Stimulated activated CD4-positive, alpha-beta T cell treated with anti-CD3 and anti-CD28 coated beads, Interleukin-4, amount 100 ng/mL, for 4 hours (primary cell): Measurements from ENCODE around the gene CERS5.
A peak's percentile ranks its signal among the peaks of the same experiment; 100 is the strongest.

Experiments used
- DNase-seq, 2 experiments: peaks; one replicate each; pipeline ENCODE4 v3.0.0-alpha.2; 2020

CERS5 gene

DNA sequence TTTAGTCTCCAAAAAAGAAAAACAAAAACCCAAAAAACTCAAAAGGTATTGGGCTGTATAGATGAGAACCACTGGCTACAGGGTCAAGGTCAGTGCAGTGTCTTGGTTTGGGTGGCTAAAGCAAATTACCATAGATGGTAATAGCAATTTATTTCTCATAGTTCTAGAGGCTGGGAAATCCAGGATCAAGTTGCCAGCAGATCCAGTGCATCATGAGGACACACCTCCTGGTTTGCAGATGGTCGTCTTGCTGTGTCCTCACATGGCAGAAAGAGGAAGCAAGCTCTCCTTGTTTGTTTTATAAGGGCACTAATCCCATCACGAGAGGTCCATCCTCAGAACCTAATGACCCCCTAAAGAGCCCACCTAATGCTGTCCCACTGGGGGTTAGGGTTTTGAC lies 44.0 kb downstream of the CERS5 start:
- DNase-seq = no peak

DNA sequence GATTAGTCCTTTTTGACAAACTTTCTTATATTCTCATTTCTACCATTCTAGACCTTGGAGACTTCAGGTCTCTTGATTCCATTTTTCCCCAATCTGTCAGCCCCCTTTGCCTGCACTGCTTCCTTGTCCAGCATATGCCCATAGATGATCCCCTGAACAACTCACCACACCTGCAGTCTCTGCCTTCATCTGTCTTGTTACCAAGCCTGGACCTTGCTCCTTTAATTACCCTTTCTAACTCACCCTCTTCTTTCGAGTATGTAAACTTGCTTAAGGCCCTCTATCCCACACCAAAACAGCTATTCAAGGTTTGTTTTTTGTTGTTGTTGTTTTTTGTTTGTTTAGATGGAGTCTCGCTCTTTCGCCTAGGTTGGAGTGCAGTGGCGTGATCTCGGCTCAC lies 45.5 kb downstream of the CERS5 start:
- DNase-seq = no peak

DNA sequence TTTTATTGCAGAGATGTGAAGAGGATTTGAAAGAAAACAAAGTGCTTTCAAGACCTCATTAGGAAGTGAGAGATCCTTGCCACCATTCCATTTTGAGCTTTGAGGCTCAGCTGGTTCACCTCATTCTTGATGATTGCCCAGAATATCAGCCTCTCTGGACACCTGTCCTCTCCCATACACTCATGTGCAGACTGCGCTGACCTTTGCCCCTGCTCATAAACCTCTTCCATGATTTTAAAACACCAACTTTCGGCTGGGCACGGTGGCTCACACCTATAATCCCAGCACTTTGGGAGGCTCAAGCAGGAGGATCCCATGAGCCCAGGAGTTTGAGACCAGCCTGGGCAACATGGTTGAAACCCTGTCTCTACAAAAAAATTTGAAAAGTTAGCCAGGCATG lies 46.2 kb downstream of the CERS5 start:
- no peak for DNase-seq

DNA sequence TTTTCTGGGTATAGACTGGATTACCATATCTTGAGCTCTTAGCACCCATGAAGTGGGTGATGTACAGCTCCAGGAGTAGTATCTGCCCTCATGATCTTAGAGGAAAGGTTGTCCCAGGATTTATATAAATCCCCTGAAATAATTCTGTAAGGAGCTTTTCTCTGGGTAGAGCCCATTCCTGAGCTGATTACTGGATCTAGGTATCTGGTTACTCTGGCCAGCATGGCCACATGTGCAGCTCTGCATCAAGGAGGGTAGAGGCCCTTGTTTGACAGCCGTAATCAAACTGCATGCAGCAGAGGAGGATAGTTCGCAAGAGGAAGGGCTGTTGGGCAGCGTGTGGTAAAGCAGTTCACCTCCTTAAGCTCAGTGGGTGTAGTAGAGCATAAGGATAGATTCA lies 46.6 kb downstream of the CERS5 start:
- no peak for DNase-seq

DNA sequence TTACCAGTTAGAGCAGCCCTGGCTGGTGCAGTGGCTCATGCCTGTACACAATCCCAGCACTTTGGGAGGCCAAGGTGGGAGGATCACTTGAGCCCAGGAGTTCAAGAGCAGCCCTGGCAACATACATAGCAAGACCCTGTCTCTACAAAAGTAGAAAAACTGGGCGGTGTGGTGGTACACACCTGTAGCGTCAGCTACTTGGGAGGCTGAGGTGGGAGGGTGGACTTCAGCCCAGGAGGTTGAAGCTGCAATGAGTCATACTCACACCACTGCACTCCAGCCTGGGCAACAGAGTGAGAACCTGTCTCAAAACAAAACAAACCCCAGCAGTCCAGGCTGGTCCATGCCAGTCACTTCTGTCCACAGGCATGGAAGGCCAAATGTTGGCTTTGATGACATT lies 47.8 kb downstream of the CERS5 start:
- DNase-seq = no peak

DNA sequence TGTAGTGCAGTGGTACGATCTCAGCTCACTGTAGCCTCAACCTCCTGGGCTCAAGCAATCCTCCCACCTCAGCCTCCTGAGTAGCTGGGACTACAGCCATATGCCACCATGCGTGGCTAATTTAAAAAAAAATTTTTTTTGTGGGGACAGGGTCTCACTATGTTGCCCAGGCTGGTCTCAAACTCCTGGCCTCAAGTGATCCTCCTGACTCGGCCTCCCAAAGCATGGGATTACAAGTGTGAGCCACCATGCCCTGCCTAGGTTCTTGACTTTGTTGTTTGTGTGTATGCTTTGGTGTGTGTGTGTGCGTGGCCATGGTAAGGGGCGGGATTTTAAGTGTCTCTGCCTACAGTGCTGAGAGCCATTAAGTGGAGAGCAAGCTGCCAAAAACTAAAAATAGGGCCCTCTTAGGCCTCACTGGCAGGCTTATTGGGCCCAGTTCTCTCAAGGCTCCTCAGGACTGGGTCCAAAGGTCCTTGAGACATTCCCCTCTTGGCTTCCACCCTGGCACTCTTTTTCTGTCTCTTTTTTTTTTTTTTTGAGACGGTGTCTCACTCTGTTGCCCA lies 50.0 kb downstream of the CERS5 start:
- DNase-seq = no peak

DNA sequence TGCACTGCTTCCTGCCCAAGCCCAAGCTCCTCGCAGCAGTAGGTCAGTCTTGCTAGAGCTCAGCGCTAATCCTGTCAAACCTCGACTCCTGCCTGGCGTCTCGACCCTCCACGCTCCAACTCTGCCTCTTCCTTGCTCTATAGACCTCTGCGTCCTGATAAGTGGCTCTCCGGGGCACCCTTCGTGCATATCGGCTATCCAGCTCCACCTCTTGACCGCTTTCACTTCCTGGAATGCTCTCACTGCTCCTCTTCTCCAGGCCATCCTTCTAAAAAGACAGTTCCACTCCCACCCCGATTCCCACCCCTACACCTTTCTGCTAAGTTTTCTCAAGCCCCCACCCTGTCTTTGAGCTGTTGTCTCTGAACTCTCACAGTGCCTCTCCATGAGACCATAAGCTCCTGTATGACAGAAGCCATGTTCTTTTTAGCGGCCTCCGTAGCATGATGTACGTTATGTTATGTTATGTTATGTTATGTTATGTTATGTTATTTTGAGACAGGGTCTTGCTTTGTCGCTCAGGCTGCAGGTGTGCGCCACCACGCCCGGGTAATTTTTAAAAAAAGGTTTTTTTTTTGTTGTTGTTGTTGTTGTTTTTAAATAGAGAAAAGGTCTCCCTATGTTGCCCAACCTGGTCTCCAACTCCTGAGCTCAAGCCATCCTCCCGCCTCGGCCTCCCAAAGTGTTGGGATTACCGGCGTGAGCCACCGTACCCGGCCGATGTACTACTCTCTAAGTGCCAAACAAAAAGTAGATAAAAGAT lies 54.5 kb downstream of the CERS5 start:
- no peak for DNase-seq

DNA sequence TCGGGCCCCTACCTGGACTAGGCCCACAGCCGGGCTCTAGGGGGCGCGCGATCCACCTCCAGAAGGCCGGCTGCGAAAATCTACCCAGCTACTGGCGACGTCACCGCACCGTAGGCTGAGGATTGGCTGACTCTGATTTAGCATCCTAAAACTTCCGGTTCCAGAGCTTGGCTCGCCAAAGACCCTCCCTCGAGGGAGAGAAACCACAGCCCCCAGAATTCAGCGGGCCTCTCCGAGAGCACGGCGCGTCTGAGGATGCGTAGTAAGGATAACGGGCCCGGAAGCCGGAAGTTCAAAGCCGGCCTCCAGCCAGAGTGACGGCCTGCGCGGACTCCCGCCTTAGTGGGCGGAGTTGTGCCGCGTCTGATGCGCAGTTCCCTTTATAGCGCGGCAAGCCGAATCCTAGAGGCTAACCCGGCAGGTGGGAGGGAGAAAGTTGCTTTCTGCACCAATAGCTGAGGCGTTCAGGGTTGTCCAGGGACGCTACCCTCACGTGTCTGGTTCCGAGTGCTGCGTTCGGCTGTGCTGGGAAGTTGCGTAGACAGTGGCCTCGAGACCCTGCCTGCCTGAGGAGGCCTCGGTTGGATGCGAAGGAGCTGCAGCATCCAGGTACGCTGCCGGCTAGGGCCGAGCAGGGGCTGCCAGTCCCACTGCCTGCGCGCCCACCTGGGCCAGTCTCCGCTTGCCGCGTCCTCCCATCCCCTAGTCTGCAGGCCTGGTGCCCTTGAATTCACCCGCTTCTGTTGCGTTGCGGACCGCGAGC lies 55.3 kb downstream of the CERS5 start, which contains the start of gene COX14:
Gene COX14, plus strand, starts transcription at position 544 of the 763 bp plus-strand sequence. CDS start 7,808 bp downstream, outside the sequence.
- peak; percentile 98 to 99 for DNase-seq

DNA sequence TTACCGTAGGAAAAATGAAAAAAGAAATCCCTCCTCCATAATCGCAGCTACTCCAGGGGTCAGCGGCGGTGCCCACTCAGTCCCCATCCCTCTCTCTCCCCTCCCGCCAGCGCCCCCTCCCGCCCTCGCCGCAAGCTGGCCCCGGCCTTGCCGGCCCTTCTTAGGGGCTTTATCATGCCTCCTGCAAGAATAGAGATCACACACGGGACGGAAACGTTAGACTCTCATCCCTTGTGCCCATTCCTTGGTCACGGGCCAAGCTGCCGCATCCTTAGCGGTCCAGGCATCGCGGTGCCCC lies 55.8 kb downstream of the CERS5 start:
- DNase-seq = no peak

DNA sequence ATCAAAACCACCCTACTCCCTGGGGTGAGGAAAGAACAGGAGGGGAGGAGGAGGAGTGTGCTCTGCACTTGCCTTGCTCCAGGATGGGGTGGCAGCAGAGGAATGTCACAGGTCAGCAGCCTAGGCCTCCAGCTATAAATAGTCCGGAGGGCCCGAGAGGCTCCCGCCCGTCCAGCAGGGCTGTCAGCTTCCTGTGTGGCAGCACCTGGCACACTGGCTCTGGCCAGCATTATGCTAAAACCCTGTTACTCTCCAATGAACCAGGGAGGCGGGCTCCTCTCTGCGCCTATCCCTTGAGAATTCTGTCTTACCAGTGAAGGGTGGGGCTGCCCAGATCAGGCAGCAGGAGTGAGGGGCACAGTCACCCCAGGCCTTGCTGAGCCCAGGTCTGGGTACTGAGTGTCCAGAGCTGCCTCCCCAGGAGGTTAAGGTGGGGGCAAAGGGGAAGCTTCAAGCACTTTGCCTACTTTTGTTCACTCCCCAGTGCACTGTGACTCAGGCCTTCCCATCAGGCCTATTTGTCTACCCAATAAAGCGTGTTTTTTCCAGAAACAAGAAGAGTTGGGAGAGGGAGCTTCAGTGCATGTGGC lies 56.3 kb downstream of the CERS5 start:
- peak in 1 of 2 experiments; percentile 3 for DNase-seq

DNA sequence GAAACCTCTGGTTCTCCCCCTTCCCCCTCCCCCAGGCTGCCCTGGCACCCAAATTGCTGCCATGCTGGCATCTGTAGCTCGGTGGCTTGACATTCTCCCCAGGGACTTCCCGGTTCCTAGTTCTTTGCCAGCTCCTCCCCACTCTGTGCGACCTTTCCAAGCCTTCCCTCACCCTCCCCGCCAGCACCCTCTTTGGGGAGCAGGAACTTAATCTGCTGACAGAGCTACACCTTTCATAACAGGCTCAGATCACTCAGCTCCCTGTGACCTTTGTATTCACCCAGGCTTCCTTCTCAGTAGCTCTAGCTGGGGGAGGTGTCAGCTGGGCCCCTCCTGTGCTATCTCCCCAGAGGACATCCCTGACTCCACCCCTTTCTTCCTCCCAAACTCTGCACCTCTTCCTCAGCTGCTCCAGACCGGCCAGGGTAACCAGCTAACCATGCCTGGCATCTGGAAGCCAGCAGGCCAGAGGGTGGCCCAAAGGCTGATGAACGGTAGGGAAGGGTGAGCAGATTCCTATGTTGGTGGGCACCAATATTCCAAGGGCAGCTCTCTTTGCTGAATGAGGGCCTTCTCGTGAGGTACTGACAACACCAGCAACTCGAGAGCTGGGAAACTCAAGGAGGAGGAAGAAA lies 56.9 kb downstream of the CERS5 start:
- DNase-seq = no peak

DNA sequence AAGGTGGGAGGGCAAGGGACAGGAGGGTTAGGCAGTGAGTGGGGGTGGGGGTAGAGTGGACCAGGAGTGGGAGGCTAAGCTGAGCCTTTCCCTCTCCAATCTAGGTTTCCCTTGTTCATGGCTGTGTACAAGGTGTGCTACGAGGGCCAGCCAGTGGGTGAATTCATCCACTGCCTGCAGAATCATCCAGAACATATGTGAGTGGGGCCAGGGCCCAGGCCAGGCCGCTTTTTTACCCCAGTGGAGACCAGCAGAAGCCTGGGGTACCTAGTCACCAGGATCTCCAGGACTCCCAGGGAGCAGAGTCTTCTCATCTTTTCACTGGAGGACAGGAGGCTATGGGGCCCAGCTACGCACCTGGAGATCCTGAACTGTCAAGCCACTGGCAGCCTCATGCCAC lies 57.9 kb downstream of the CERS5 start:
- DNase-seq = no peak

DNA sequence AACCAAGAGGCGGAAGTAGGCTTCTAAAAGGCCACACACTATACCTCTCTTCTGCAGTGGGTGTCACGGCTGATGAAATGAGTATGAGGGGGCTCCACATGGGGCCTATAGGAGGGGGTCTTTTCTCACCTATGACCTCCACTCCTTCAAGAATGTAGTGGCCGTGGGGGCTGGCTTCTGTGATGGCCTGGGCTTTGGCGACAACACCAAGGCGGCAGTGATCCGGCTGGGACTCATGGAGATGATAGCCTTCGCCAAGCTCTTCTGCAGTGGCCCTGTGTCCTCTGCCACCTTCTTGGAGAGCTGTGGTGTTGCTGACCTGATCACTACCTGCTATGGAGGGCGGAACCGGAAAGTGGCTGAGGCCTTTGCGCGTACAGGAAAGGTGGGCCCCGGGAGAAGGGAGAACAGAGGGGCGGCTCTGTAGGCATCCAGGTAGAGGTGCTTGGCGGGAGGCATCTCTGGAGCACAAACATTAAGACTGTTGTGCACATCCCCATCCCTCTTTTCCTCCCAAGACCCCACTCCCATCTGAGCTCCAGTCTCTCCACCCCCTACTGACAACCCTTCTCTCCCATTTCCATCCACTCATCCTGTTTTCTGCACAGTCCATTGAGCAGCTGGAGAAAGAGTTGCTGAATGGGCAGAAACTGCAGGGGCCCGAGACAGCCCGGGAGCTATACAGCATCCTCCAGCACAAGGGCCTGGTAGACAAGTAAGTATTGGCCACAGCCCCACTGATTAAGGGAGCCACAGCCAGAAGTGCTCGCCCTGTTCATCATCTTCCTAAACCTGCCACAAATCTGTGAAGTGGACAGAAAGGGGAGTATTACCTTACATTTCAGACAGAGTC lies 59.5 kb downstream of the CERS5 start:
- no peak for DNase-seq

DNA sequence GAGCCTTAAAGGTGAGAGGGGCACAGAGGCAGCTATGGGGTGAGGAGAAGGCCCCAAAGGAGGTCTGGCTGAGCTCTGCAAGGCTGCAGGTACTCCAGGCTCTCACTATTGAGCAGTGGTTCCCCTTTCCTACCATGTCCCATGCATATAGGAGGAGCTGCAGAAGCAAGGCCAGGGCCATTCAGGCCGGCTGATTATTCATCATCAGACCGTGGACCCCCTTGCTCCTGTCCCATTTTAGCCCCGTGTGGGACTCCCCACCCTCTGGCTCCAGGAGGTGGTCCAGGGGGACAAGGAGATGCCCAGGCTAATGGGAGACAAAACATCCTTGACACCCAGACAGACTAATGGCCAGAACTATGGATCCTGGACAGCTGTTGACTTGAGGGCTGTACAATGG lies 60.3 kb downstream of the CERS5 start:
- DNase-seq = no peak

DNA sequence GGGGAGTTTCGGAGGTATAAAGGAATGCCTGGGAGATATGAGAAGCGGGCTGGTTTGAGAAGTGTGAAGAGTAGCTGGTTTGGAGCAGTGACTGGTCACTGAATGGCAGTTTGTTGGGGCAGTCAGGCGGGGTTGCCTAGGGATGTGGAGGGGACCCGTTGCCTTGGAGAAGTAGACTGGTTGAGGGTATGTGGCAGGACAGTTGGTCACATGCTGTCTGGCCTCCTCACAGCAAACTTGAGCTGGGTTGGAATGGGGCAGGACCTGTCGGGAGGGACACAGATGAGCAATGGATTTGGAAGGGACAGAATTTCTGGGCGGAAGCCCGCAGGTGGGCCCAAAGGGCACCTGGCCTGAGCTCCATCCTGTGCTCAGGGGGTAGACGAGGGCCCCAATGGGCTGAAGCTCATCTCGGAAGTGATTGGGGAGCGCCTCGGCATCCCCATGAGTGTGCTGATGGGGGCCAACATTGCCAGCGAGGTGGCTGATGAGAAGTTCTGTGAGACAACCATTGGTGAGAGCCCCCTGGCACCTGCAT lies 61.2 kb downstream of the CERS5 start:
- no peak for DNase-seq

DNA sequence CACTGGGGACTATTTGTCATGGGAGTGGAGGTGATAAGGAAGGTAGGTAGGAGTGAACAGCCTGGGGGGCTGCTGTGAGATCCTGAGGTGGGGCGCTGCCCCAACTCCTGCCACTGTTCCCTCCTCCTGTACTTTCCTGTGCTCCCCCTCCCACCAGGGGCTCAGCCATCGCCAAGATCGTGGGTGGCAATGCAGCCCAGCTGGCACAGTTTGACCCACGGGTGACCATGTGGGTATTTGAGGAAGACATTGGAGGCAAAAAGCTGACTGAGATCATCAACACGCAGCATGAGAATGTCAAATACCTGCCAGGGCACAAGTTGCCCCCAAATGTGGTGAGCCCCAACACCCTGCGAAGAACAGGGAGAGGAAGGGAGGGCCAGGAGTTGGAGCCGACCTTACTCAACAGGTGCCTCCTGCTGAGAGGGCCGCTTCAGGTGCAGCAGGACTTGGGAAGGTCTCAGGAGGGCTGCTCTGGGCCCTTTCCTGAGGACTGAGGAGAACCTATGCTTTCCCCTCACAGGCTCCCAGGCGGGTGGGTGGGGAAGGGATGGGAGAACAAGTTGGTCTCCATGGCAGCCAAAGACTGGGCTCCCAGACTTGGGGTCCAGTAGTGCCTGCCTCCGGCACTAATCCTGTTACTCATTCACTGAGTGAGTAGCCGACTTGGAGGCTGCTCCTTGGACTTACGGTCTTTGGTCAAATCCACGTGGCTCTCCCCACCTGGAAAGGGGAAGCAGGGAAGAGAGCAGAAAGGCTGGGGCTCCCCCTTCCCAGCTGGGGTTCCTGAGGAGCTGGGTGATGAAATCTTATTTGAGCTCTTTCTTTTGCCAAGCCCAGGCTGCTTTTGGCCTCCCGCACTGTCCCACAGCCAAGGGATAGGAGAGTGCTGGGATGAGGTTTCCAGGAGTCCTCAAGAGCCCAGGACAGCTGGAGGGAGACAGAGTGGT lies 62.5 kb downstream of the CERS5 start:
- DNase-seq = no peak

DNA sequence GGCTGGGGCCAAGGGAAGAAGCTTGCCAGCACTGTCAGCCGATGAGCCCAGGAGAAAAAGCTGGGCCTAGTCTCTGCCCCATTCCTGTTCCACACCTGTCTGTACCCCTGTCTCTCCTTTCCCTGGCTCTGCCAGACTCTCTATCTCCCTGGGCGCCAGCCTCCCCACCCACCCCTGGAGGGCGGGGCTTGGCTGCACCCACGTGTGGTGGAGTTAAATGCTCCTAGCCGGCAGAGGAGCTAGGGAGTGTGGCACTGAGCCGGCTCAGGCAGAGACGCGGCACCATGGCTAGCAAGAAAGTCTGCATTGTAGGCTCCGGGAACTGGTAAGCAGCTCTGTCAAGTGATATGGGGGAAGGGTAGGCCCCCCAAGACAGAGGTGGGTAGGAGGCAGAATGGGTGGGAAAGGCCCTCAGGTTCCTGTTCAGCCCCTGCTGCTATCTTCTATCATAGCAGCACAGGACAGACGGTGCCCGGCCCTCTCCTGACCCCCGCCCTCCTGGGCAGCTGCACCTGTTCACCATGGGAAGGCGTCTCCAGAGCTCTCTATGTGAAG lies 63.3 kb downstream of the CERS5 start, which contains the start of gene GPD1:
Gene GPD1, plus strand, starts transcription at position 242 of the 555 bp plus-strand sequence. Its CDS starts 43 bp downstream, at position 285.
- peak; percentile 29 to 37 for DNase-seq

DNA sequence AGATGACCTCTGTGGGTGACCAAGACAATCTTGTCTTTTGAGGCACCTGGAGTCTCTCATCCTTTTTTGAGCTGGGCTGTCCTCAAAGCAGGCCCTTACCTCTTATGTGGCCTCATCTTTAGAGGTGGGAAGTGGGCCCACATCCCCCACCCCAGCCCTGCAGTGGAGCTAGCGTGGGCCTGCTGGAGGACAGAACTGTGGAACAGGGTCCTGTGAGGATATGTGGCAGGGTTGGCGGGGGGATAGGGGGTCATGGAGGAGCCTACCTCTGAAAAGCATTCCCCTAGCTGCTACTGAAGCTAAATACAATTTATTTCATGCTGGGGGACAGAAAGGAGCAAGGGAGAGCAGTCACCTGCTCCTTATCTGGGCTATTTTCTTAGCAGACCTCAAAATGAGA lies 63.8 kb downstream of the CERS5 start:
- DNase-seq = no peak

DNA sequence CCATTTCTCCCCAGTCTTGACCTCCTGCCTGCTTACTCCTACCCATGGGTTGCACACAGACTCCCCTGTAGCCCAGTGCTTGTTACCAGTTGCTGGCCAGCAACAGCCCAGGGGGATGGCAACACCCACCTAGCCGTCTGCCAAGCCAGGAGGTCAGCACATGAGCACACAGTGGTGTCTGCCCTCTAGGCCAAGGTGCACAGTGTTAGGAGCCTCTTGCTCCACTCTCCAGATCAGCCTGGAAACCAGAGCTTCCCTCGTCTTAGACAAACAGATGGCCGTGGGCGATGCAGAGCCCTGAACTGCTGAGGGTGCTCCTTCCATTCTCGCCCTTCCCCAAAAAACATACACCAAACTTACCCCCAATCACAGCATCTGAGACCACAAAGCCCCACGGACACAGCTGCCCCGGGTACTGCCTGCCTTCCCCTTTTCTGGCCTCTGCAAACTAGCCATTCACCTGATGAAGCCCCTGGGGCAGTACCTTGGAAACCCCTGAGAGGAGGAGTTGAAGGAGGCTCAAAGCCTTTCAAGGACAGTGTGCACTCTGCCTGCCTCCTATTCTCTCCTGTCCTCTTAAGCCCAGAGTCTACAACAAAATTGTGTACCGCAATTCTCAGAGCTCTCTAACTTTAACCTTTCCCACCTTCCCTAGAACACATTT lies 64.4 kb downstream of the CERS5 start:
- no peak for DNase-seq

DNA sequence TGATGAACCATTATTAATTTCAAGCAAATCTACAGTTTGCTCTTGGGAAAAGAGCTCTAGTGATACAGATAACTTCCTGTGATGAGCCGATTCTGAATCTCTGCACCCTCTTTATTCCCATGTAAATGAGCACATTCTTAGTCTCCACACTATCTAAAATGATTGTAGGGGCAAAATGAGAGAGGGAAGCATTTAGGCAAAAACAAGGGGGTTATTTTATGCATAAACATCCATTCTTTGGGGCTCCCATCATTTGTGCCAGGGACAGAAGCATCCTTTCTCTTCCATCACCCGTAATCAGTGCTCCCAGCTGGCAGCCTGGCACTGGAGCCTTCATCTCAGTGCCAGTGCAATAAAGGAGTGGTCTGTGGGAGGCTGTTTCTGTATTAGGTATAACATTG lies 65.0 kb downstream of the CERS5 start:
- no peak for DNase-seq
